ENCODE measurements around the gene SPNS1. TPM values are rescaled to one million over a fixed set of nuclear protein-coding genes. Genes with fewer than 3 reads are reported as not detected.

SPNS1 gene
- total RNA-seq, 1 donor from 2014 or later = 77.5 TPM

DNA sequence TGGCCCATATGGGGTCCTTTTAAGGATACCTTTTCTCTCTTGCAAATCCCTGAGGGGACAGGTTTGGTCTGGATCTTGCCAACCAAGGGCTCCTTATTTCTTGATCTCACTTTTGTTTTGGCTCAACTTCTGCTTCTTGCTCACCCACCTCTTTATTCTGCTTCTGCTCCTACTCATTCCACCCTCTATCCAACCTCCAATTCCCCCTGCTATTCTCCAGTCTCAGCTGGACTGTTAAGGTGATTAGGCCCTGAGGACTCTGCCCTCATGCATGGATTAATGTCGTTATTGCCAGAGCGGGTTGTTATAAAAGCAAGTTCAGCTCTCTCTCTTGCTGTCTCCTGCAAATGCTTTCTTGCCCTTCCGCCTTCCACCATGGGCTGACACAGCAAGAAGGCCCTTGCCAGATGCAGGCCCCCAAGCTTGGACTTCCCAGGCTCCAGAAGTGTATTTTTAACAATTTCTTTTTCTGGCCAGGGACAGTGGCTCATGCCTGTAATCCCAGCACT lies 40.0 kb downstream of the SPNS1 start:
- TF ChIP-seq, protein P1, sequence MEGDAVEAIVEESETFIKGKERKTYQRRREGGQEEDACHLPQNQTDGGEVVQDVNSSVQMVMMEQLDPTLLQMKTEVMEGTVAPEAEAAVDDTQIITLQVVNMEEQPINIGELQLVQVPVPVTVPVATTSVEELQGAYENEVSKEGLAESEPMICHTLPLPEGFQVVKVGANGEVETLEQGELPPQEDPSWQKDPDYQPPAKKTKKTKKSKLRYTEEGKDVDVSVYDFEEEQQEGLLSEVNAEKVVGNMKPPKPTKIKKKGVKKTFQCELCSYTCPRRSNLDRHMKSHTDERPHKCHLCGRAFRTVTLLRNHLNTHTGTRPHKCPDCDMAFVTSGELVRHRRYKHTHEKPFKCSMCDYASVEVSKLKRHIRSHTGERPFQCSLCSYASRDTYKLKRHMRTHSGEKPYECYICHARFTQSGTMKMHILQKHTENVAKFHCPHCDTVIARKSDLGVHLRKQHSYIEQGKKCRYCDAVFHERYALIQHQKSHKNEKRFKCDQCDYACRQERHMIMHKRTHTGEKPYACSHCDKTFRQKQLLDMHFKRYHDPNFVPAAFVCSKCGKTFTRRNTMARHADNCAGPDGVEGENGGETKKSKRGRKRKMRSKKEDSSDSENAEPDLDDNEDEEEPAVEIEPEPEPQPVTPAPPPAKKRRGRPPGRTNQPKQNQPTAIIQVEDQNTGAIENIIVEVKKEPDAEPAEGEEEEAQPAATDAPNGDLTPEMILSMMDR (IDR thresholded peaks at IDR 0.05) = no peak
- Histone ChIP-seq H3K27me3 (ENCODE audit: low read depth) (no peaks in the 10 kb centered on the region), H3K36me3 (no peaks in the 10 kb centered on the region), H3K27ac (peak overlapping the region; percentile 24), H3K4me1 (peaks cover 15% of the 10 kb centered on the region), H3K4me3 (no peak overlapping the region), H3K9me3 (no peaks in the 10 kb centered on the region)
- ATAC-seq (no peak), DNase-seq (no peak)
- intact Hi-C loops (cut with DNase I) = no loop called here

DNA sequence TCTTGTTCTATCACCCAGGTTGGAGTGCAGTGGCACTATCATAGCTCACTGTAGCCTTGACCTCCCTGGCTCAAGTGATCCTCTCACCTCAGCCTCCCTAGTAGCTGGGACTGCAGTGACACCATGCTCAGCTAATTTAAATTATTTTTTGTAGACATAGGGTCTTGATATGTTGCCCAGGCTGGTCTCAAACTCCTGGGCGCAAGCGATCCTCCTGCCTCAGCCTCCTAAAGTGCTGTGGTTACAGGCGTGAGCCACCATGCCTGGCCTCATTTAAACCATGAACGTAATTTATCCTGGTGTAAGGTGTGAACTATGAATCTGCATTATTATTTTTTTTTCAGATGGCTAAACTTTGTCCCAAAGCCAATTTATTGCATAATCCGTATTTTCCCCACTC lies 47.6 kb downstream of the SPNS1 start:
- Histone ChIP-seq H3K9me3 (no peaks in the 10 kb centered on the region), H3K4me1 (no peaks in the 10 kb centered on the region), H3K4me3 (no peak overlapping the region), H3K27ac (no peak overlapping the region), H3K27me3 (ENCODE audit: low read depth) (no peaks in the 10 kb centered on the region), H3K36me3 (no peaks in the 10 kb centered on the region)
- DNase-seq = no peak
- ATAC-seq = no peak
- intact Hi-C loops (cut with DNase I) = no loop called here
- TF ChIP-seq, protein P1 (IDR thresholded peaks at IDR 0.05) = no peak

DNA sequence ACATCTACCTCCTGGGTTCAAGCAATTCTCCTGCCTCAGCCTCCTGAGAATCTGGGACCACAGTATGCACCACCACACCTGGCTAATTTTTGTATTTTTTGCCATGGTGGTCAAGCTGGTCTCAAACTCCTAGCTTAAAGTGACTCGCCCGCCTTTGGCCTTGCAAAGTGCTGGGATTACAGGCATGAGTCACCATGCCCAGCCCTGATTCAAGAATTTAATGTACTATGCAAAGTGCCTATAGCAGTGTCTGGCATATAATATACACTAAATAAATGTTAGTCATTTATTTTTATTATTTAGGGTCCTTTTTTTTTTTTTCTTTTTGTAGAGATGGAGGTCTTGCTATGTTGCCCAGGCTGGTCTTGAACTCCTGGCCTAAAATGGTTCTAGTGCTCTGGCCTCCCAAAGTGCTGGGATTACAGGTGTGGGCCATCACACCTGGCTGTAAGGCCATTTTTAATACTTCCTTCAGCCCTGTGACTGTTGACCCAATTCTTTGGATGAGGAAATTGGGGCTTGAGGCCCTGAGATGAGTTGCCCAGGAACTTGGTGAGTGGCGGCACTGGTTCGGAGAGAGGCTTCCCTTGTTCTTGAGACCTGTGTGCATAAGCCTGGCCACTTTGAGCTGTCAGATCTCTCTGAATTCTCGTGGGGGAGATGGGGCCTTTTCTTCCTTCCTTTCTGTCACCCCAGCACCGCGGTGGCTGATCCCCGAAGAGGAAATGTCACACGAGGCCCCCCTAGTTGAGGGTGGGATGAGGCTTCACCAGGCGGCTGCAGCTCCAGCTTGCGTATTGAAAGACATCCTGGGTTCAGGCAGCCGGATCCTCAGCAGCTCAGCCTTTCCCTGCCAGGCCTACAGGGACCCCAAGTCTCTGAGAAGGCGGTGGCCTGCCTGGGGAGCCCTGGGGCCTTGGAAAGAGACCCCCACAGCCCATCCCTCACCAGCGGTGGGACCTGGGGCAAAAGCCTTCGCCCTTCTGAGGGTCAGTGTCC lies 49.0 kb downstream of the SPNS1 start:
- ATAC-seq (no peak), DNase-seq (no peak)
- H3K4me1 ChIP-seq = no peaks in the 10 kb centered on the region
- intact Hi-C loops (cut with DNase I) = no loop called here
- TF ChIP-seq, protein P1 (IDR thresholded peaks at IDR 0.05) = no peak
- H3K4me3 ChIP-seq = no peak overlapping the region
- no peaks in the 10 kb centered on the region for H3K27me3 ChIP-seq (ENCODE audit: low read depth)
- H3K9me3 ChIP-seq = no peaks in the 10 kb centered on the region
- H3K27ac ChIP-seq = no peak overlapping the region
- no peaks in the 10 kb centered on the region for H3K36me3 ChIP-seq

DNA sequence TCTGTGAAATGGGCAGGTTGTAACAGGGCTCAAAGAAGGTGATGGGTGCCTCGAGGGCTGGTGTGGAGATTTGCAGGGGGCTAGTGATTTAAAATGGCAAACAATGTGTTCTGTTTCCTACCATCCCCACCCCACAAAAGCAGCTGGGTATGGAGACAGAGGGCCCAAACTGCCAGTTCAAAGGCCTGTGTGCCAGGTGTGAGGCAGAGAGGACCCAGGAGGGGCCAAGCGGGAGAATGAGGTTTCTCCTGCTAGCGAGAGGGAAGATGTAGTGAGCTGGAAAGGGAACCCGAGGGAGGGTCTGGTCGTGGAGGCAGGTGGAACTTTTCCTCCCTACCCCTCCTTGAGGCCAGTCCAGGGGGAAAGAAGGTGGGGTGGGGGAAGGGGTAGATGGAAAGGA lies 49.7 kb downstream of the SPNS1 start:
- no peak for ATAC-seq
- no peak overlapping the region for H3K27ac ChIP-seq
- intact Hi-C loops (cut with DNase I) = no loop called here
- no peaks in the 10 kb centered on the region for H3K9me3 ChIP-seq
- no peaks in the 10 kb centered on the region for H3K36me3 ChIP-seq
- H3K4me1 ChIP-seq = no peaks in the 10 kb centered on the region
- no peak for DNase-seq
- no peak overlapping the region for H3K4me3 ChIP-seq
- no peaks in the 10 kb centered on the region for H3K27me3 ChIP-seq (ENCODE audit: low read depth)
- TF ChIP-seq, protein P1 (IDR thresholded peaks at IDR 0.05) = no peak

DNA sequence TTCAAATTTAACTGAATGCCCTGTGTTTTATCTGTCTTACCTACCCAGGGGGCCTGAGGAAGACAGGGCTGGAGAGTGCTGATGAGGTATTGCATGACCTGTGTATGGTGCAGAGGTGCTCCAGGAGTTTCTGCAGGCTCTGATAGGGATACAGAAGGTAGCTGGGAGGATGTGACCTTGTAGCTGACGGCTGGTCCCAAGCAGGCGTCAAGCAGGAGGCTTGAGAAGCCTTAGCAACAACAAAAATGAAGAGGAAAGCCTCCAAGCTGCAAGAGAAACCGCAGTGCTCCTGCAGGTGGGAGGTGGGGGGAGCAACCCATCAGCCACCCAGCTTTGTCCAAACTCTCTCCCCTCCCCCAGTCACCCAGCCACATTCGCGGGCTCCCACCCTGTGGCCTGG lies 50.6 kb downstream of the SPNS1 start:
- no peaks in the 10 kb centered on the region for H3K4me1 ChIP-seq
- H3K9me3 ChIP-seq = no peaks in the 10 kb centered on the region
- no peak for DNase-seq
- no peaks in the 10 kb centered on the region for H3K27me3 ChIP-seq (ENCODE audit: low read depth)
- intact Hi-C loops (cut with DNase I) = no loop called here
- H3K27ac ChIP-seq = no peak overlapping the region
- H3K4me3 ChIP-seq = no peak overlapping the region
- no peaks in the 10 kb centered on the region for H3K36me3 ChIP-seq
- no peak for ATAC-seq
- TF ChIP-seq, protein P1 (IDR thresholded peaks at IDR 0.05) = no peak

Data from lower lobe of right lung (tissue), 2 donors.